GM18499 (cell line): Measurements from ENCODE around the gene RBBP5.

Experiments
- ATAC-seq: cut with Tn5 transposase; IDR thresholded peaks from one replicate; pipeline ENCODE4 v1.9.1; 2021; ENCODE audit warnings: moderate number of reproducible peaks; ENCODE audit not compliant: insufficient read depth, unreplicated experiment

RBBP5 gene

GRCh38 chr1:205077158-205077933 is 44.4 kb downstream of the RBBP5 start:
- no peak for ATAC-seq

GRCh38 chr1:205076245-205076761 is 45.5 kb downstream of the RBBP5 start:
- ATAC-seq, result no peak

- ATAC-seq, result no peak
Measured at GRCh38 chr1:205075642-205076155, 46.1 kb downstream of the RBBP5 start.

GRCh38 chr1:205074513-205074912 is 47.3 kb downstream of the RBBP5 start:
- no peak for ATAC-seq

GRCh38 chr1:205074084-205074483 is 47.7 kb downstream of the RBBP5 start:
- no peak for ATAC-seq

- no peak for ATAC-seq
Measured at GRCh38 chr1:205073511-205073910, 48.3 kb downstream of the RBBP5 start.

GRCh38 chr1:205072881-205073280 is 48.9 kb downstream of the RBBP5 start:
- no peak for ATAC-seq

- ATAC-seq, result no peak
Measured at GRCh38 chr1:205072286-205072685, 49.5 kb downstream of the RBBP5 start.

GRCh38 chr1:205071801-205072200 is 50.0 kb downstream of the RBBP5 start:
- no peak for ATAC-seq

- ATAC-seq, result no peak
Measured at GRCh38 chr1:205071028-205071409, 50.8 kb downstream of the RBBP5 start.

GRCh38 chr1:205069371-205070125 is 52.2 kb downstream of the RBBP5 start:
- ATAC-seq, result no peak

- ATAC-seq, result no peak
Measured at GRCh38 chr1:205068457-205069040, 53.2 kb downstream of the RBBP5 start.

- no peak for ATAC-seq
Measured at GRCh38 chr1:205068001-205068400, 53.8 kb downstream of the RBBP5 start.

- ATAC-seq, result no peak
Measured at GRCh38 chr1:205067031-205067430, 54.7 kb downstream of the RBBP5 start.

GRCh38 chr1:205066141-205066818 is 55.5 kb downstream of the RBBP5 start:
- ATAC-seq, result no peak

GRCh38 chr1:205065666-205066065 is 56.1 kb downstream of the RBBP5 start:
- no peak for ATAC-seq

- ATAC-seq, result no peak
Measured at GRCh38 chr1:205064741-205065316, 56.9 kb downstream of the RBBP5 start.

- no peak for ATAC-seq
Measured at GRCh38 chr1:205064301-205064700, 57.5 kb downstream of the RBBP5 start.

GRCh38 chr1:205062895-205063294 is 58.9 kb downstream of the RBBP5 start:
- ATAC-seq, result no peak

GRCh38 chr1:205062319-205062718 is 59.5 kb downstream of the RBBP5 start:
- no peak for ATAC-seq
